Epidermal melanocyte (primary cell): ENCODE measurements around the gene TMBIM1.
"Not testable (repeated sequence)": the region's sequence is repeated elsewhere in the genome, so short reads cannot be mapped to it uniquely, and the experiment has no call there.

Experiments
- DNase-seq: peaks from one replicate; pipeline ENCODE4 v3.0.0; 2011; ENCODE audit warnings: low spot score; ENCODE audit not compliant: insufficient read length

The TMBIM1 gene

GRCh38 chr2:218319813-218320365 is 27.6 kb upstream of the TMBIM1 start:
- DNase-seq, result no peak

GRCh38 chr2:218318241-218318640 is 25.9 kb upstream of the TMBIM1 start:
- DNase-seq, result no peak

GRCh38 chr2:218317835-218318234 is 25.5 kb upstream of the TMBIM1 start:
- no peak for DNase-seq

- no peak for DNase-seq
These were observed 25.0 kb upstream of the TMBIM1 start for GRCh38 chr2:218317303-218317630.

GRCh38 chr2:218315397-218315796 is 23.1 kb upstream of the TMBIM1 start:
- no peak for DNase-seq

GRCh38 chr2:218314764-218315163 is 22.5 kb upstream of the TMBIM1 start:
- DNase-seq, result not testable (repeated sequence)

GRCh38 chr2:218313356-218313755 is 21.1 kb upstream of the TMBIM1 start:
- DNase-seq, result no peak

- no peak for DNase-seq
These were observed 20.0 kb upstream of the TMBIM1 start for GRCh38 chr2:218312267-218312756.

- DNase-seq, result not testable (repeated sequence)
These were observed 19.4 kb upstream of the TMBIM1 start for GRCh38 chr2:218311541-218312266.

- no peak for DNase-seq
These were observed 18.7 kb upstream of the TMBIM1 start for GRCh38 chr2:218310853-218311540.

- no peak for DNase-seq
These were observed 15.2 kb upstream of the TMBIM1 start for GRCh38 chr2:218307415-218308090.

- DNase-seq, result no peak
These were observed 14.0 kb upstream of the TMBIM1 start for GRCh38 chr2:218306184-218306920.

- no peak for DNase-seq
These were observed 13.1 kb upstream of the TMBIM1 start for GRCh38 chr2:218305383-218305782.

GRCh38 chr2:218301176-218301819 is 9.0 kb upstream of the TMBIM1 start:
- no peak for DNase-seq

- DNase-seq, result no peak
These were observed 7.8 kb upstream of the TMBIM1 start for GRCh38 chr2:218300141-218300540.

- peak; percentile 34 for DNase-seq
These were observed 6.1 kb upstream of the TMBIM1 start for GRCh38 chr2:218298314-218298875.

- no peak for DNase-seq
These were observed 4.5 kb upstream of the TMBIM1 start for GRCh38 chr2:218296847-218297246.

- no peak for DNase-seq
These were observed 3.9 kb upstream of the TMBIM1 start for GRCh38 chr2:218296200-218296599.

GRCh38 chr2:218295029-218295428 is 2.7 kb upstream of the TMBIM1 start:
- DNase-seq, result no peak

- no peak for DNase-seq
These were observed 2.2 kb upstream of the TMBIM1 start for GRCh38 chr2:218294430-218295022.
